Ramos (cell line): Measurements from ENCODE around the gene PRR14.
"Not testable (repeated sequence)": the region's sequence is repeated elsewhere in the genome, so short reads cannot be mapped to it uniquely, and the experiment has no call there.

Experiments used
- in situ Hi-C: fragments of 300-500 bp; cut with MboI; formaldehyde crosslinking; loops from one replicate; pipeline ENCODE4 v1.14.3; 2022; ENCODE audit warnings: low sequenced_read_pairs; ENCODE audit not compliant: unreplicated experiment

PRR14 gene

GRCh38 chr16:30628628-30629540 is 21.9 kb upstream of the PRR14 start:
- in situ Hi-C loops, result no loop called here

- in situ Hi-C loops, result not testable (repeated sequence)
These were observed 18.3 kb upstream of the PRR14 start for GRCh38 chr16:30632454-30632853.

GRCh38 chr16:30633526-30633925 is 17.2 kb upstream of the PRR14 start:
- in situ Hi-C loops, result no loop called here

- in situ Hi-C loops, result no loop called here
These were observed 14.2 kb upstream of the PRR14 start for GRCh38 chr16:30636599-30636998.

- in situ Hi-C loops, result not testable (repeated sequence)
These were observed 13.6 kb upstream of the PRR14 start for GRCh38 chr16:30637139-30637538.

- in situ Hi-C loops, result no loop called here
These were observed 12.8 kb upstream of the PRR14 start for GRCh38 chr16:30637944-30638343.

- in situ Hi-C loops, result no loop called here
These were observed 9.3 kb upstream of the PRR14 start for GRCh38 chr16:30641378-30641982.

- in situ Hi-C loops, result no loop called here
These were observed 6.4 kb upstream of the PRR14 start for GRCh38 chr16:30644334-30644830.

GRCh38 chr16:30645727-30646126 is 5.0 kb upstream of the PRR14 start:
- in situ Hi-C loops, result no loop called here

GRCh38 chr16:30647274-30647571 is 3.5 kb upstream of the PRR14 start:
- in situ Hi-C loops, result no loop called here

- in situ Hi-C loops, result loop anchor here (10.0 kb wide), 1 partner anchor 275 kb away; the partner anchor contains the start of gene FBXL19
These were observed 913 bp upstream of the PRR14 start for GRCh38 chr16:30649725-30650368.

GRCh38 chr16:30651124-30652004 is 604 bp downstream of the PRR14 start:
- in situ Hi-C loops, result loop anchor here (10.0 kb wide), 1 partner anchor 273 kb away; the partner anchor contains the start of gene FBXL19

GRCh38 chr16:30652005-30652296 is 1.2 kb downstream of the PRR14 start:
- in situ Hi-C loops, result loop anchor here (10.0 kb wide), 1 partner anchor 273 kb away; the partner anchor contains the start of gene FBXL19

GRCh38 chr16:30652718-30653117 is 2.0 kb downstream of the PRR14 start:
- in situ Hi-C loops, result loop anchor here (10.0 kb wide), 1 partner anchor 272 kb away; the partner anchor contains the start of gene FBXL19

- in situ Hi-C loops, result loop anchor here (10.0 kb wide), 1 partner anchor 270 kb away; the partner anchor contains the start of gene FBXL19
These were observed 4.1 kb downstream of the PRR14 start for GRCh38 chr16:30654856-30655255.

GRCh38 chr16:30655815-30656347 is 5.1 kb downstream of the PRR14 start:
- in situ Hi-C loops, result loop anchor here (10.0 kb wide), 1 partner anchor 269 kb away; the partner anchor contains the start of gene FBXL19

- in situ Hi-C loops, result loop anchor here (10.0 kb wide), 1 partner anchor 268 kb away; the partner anchor contains the start of gene FBXL19
These were observed 5.6 kb downstream of the PRR14 start for GRCh38 chr16:30656388-30656787.

GRCh38 chr16:30656974-30657865 is 6.5 kb downstream of the PRR14 start:
- in situ Hi-C loops, result loop anchor here (10.0 kb wide), 1 partner anchor 268 kb away; the partner anchor contains the start of gene FBXL19
